ACC112 (cell line): ENCODE data around the gene PAH.

Source experiments
- H2AFZ ChIP-seq: fragments of 200-600 bp; sonication (generic); one replicate; pipeline ENCODE4 v1.6.0; 2017; ENCODE audit warnings: antibody characterized with exemption, low read length; ENCODE audit not compliant: unreplicated experiment
- H3K27ac ChIP-seq: fragments of 200-600 bp; sonication (generic); 2 replicates; pipeline ENCODE4 v1.5.1; 2014; ENCODE audit warnings: low read depth, mild to moderate bottlenecking, antibody characterized with exemption, low read length, moderate library complexity
- H3K27me3 ChIP-seq: fragments of 200-600 bp; sonication (generic); 2 replicates; pipeline ENCODE4 v1.6.1; 2014; ENCODE audit warnings: mild to moderate bottlenecking, antibody characterized with exemption, low read length, moderate library complexity, mixed read lengths; ENCODE audit not compliant: insufficient read depth
- H3K36me3 ChIP-seq: fragments of 200-600 bp; sonication (generic); 2 replicates; pipeline ENCODE4 v1.6.1; 2016; ENCODE audit warnings: mild to moderate bottlenecking, antibody characterized with exemption, low read length, moderate library complexity, mixed read lengths; ENCODE audit not compliant: insufficient read depth
- H3K4me1 ChIP-seq: fragments of 200-600 bp; sonication (generic); one replicate; pipeline ENCODE4 v1.6.1; 2016; ENCODE audit warnings: low read length, mixed read lengths; ENCODE audit not compliant: insufficient read depth, unreplicated experiment, control insufficient read depth
- H3K4me3 ChIP-seq: fragments of 200-600 bp; sonication (generic); 2 replicates; pipeline ENCODE4 v1.5.1; 2014; ENCODE audit warnings: mild to moderate bottlenecking, low read depth, low read length
- H3K79me2 ChIP-seq: fragments of 200-600 bp; sonication (generic); one replicate; pipeline ENCODE4 v1.6.0; 2016; ENCODE audit warnings: low read length; ENCODE audit not compliant: control insufficient read depth, unreplicated experiment, insufficient read depth

The PAH gene

DNA sequence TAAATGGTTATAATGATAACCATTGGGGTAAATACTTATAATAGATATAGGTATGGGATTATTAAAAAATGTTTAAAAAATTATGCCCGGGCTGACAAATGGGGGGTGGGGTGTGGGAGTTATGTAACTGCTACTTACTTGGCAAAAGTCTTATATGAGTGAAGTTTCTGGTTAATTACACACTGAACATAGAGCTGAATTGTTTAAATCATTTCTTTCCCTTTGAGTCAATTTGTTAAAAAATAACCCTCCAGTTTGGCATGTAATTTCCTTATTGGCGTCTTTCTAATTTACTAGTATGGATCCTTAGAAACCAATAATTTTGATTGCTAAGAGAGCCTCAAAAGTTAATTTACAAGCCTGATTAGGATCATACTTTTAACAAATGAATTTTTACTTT, 16.7 kb downstream of the PAH start:
- no peak overlapping the region for H3K4me3 ChIP-seq
- H2AFZ ChIP-seq, result no peak overlapping the region
- no peaks in the 10 kb centered on the region for H3K4me1 ChIP-seq
- H3K27me3 ChIP-seq, result no peaks in the 10 kb centered on the region
- H3K36me3 ChIP-seq, result no peaks in the 10 kb centered on the region
- H3K79me2 ChIP-seq, result no peaks in the 10 kb centered on the region
- H3K27ac ChIP-seq, result no peak overlapping the region

GRCh38 chr12:102896067-102896466, 21.0 kb downstream of the PAH start:
- H2AFZ ChIP-seq, result no peak overlapping the region
- no peaks in the 10 kb centered on the region for H3K27me3 ChIP-seq
- H3K36me3 ChIP-seq, result no peaks in the 10 kb centered on the region
- H3K27ac ChIP-seq, result no peak overlapping the region
- no peaks in the 10 kb centered on the region for H3K79me2 ChIP-seq
- H3K4me3 ChIP-seq, result no peak overlapping the region
- no peaks in the 10 kb centered on the region for H3K4me1 ChIP-seq

GRCh38 chr12:102891756-102892155, 25.3 kb downstream of the PAH start:
- no peaks in the 10 kb centered on the region for H3K27me3 ChIP-seq
- no peaks in the 10 kb centered on the region for H3K4me1 ChIP-seq
- H2AFZ ChIP-seq, result no peak overlapping the region
- H3K4me3 ChIP-seq, result no peak overlapping the region
- no peaks in the 10 kb centered on the region for H3K36me3 ChIP-seq
- H3K79me2 ChIP-seq, result no peaks in the 10 kb centered on the region
- H3K27ac ChIP-seq, result no peak overlapping the region

GRCh38 chr12:102888511-102888910, 28.5 kb downstream of the PAH start:
- no peaks in the 10 kb centered on the region for H3K27me3 ChIP-seq
- no peaks in the 10 kb centered on the region for H3K79me2 ChIP-seq
- no peaks in the 10 kb centered on the region for H3K4me1 ChIP-seq
- no peaks in the 10 kb centered on the region for H3K36me3 ChIP-seq
- H3K27ac ChIP-seq, result no peak overlapping the region
- no peak overlapping the region for H2AFZ ChIP-seq
- H3K4me3 ChIP-seq, result no peak overlapping the region

DNA sequence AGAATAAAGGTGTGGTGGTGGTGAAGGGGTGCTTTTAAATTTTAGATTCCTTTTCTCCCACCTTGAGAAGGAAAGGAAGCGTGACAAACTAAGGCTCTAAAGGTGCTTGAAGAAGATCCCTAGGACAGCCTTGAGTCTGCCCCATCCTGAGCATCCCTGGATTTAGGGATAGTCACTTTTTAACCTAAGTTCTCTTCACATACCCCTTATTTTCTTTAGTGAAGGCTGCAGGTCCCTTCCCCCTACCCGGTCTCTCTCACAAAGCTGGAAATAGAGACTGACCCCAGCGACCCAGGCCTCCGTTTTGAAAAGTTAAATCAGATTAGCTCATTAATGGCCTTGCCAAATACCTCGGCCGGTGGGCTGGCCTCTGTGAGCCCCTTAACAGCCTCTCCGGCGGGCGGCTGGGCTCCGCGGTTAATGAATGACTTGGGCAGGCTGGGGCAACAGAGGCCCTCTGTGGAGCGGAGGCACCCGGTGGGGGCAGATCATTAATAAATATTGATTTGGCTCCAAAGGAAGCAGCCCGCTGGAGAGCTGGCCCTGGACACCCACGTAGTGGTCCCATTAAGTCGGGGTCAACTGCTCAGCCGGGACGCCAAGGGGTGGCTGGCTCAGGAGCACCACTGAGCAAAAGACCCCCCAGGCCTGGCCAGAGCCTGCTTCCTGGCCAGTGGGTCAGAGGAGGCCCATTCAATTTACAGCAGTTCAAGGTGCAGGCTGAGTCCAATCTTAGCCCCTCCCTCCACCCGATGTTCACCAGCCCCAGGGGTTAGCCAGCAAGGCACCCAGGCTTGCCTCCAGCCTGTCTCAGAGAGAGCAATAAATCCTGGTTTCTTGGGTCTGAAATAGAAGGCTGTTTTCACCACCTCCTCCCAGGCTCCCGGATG, 31.8 kb downstream of the PAH start:
- no peak overlapping the region for H2AFZ ChIP-seq
- H3K27me3 ChIP-seq, result no peaks in the 10 kb centered on the region
- H3K27ac ChIP-seq, result no peak overlapping the region
- H3K79me2 ChIP-seq, result no peaks in the 10 kb centered on the region
- no peaks in the 10 kb centered on the region for H3K4me1 ChIP-seq
- no peak overlapping the region for H3K4me3 ChIP-seq
- H3K36me3 ChIP-seq, result no peaks in the 10 kb centered on the region

- Histone ChIP-seq H3K36me3 (no peaks in the 10 kb centered on the region), H3K4me1 (no peaks in the 10 kb centered on the region), H3K27me3 (no peaks in the 10 kb centered on the region), H3K4me3 (no peak overlapping the region), H3K27ac (no peak overlapping the region), H2AFZ (no peak overlapping the region), H3K79me2 (no peaks in the 10 kb centered on the region)
These were observed 33.7 kb downstream of the PAH start for GRCh38 chr12:102883204-102883799.

DNA sequence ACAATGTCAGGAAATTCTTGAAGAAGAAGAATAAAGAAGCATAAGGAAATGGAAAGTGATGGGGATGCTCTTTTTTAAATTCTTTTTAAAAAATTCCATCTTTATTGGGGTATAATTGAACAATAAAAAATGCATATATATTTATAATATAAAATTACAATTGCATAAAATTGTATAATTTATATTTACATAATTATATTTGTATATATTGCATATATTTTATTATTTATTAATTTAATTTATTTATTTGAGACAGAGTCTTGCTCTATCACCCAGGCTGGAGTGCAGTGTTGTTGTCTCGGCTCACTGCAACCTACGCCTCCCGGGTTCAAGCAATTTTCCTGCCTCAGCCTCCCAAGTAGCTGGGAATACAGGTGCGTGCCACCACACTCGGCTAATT, 36.3 kb downstream of the PAH start:
- no peak overlapping the region for H2AFZ ChIP-seq

GRCh38 chr12:102879144-102879763, 37.8 kb downstream of the PAH start:
- Histone ChIP-seq H3K27me3 (no peaks in the 10 kb centered on the region), H3K4me3 (no peak overlapping the region), H3K36me3 (no peaks in the 10 kb centered on the region), H3K4me1 (no peaks in the 10 kb centered on the region), H3K79me2 (no peaks in the 10 kb centered on the region), H2AFZ (peak overlapping the region; percentile 6), H3K27ac (no peak overlapping the region)

More for the DNA sequence above, 36.3 kb downstream of the PAH start:
- H3K27ac ChIP-seq, result no peak overlapping the region
- no peaks in the 10 kb centered on the region for H3K36me3 ChIP-seq
- no peaks in the 10 kb centered on the region for H3K79me2 ChIP-seq
- no peak overlapping the region for H3K4me3 ChIP-seq
- no peaks in the 10 kb centered on the region for H3K27me3 ChIP-seq
- no peaks in the 10 kb centered on the region for H3K4me1 ChIP-seq

GRCh38 chr12:102876883-102877282, 40.2 kb downstream of the PAH start:
- no peaks in the 10 kb centered on the region for H3K27me3 ChIP-seq
- no peaks in the 10 kb centered on the region for H3K36me3 ChIP-seq
- no peak overlapping the region for H3K4me3 ChIP-seq
- no peak overlapping the region for H2AFZ ChIP-seq
- H3K27ac ChIP-seq, result no peak overlapping the region
- H3K79me2 ChIP-seq, result no peaks in the 10 kb centered on the region
- H3K4me1 ChIP-seq, result no peaks in the 10 kb centered on the region

GRCh38 chr12:102874819-102875218, 42.2 kb downstream of the PAH start:
- Histone ChIP-seq H3K27me3 (no peaks in the 10 kb centered on the region), H3K36me3 (no peaks in the 10 kb centered on the region), H3K79me2 (no peaks in the 10 kb centered on the region), H3K4me3 (no peak overlapping the region), H3K27ac (no peak overlapping the region), H3K4me1 (no peaks in the 10 kb centered on the region), H2AFZ (no peak overlapping the region)

- no peak overlapping the region for H3K4me3 ChIP-seq
- no peak overlapping the region for H3K27ac ChIP-seq
- no peaks in the 10 kb centered on the region for H3K4me1 ChIP-seq
- no peaks in the 10 kb centered on the region for H3K36me3 ChIP-seq
- H3K27me3 ChIP-seq, result no peaks in the 10 kb centered on the region
- no peak overlapping the region for H2AFZ ChIP-seq
- no peaks in the 10 kb centered on the region for H3K79me2 ChIP-seq
These were observed 44.0 kb downstream of the PAH start for GRCh38 chr12:102873077-102873476.
